Epithelial cell of esophagus (primary cell): ENCODE results near the gene CRB1.

ENCODE experiments used
- DNase-seq: peaks from one replicate; pipeline ENCODE4 v3.0.0; 2010; ENCODE audit warnings: low read depth
- H3K4me3 ChIP-seq: 2 replicates; pipeline ENCODE4 v1.5.1; 2011; ENCODE audit warnings: mild to moderate bottlenecking, low read length, control low read depth
- CTCF ChIP-seq: IDR thresholded peaks from 2 replicates; pipeline ENCODE4 v1.5.1; 2011; ENCODE audit warnings: low read depth, mild to moderate bottlenecking, low read length, control low read depth, inconsistent platforms; ENCODE audit not compliant: insufficient read depth; ENCODE audit errors: missing control alignments

The CRB1 gene

GRCh38 chr1:197496722-197497121 is 228.7 kb downstream of the CRB1 start:
- no peak for TF ChIP-seq CTCF
- no peak for DNase-seq
- H3K4me3 ChIP-seq, result no peak overlapping the region

DNA sequence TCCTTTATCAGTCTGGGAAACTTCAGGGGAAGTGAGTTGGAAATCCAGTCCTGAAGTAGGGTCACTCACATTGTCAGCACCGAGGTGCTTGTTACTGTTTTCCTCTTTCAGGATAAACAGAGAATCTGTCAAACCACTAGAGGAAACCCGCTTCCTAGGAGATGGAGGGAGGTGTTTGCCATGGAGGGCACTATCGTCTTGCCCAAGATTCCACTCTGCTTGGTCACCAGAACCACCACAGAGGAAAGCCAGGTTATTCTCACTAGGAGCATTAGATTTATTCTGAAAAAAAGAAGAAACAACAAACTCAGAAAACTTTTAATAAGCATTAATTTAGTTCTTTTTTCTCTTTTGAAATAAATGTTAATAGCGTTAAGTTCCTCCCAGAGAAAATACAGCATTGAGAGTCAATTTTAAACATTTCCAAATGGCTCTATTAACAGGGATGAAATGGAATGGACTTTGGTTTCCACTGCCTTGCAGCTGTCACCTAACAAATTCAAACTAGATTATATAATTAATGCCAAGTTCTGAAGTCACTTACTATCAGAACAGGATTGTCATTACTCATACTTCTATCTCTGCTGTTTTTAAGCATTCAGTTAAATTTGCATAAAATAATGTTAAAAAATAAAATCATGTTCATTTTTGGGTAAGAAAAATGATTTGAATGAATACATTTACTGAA is 242.8 kb downstream of the CRB1 start:
- no peak for TF ChIP-seq CTCF
- DNase-seq, result no peak
- H3K4me3 ChIP-seq, result no peak overlapping the region

DNA sequence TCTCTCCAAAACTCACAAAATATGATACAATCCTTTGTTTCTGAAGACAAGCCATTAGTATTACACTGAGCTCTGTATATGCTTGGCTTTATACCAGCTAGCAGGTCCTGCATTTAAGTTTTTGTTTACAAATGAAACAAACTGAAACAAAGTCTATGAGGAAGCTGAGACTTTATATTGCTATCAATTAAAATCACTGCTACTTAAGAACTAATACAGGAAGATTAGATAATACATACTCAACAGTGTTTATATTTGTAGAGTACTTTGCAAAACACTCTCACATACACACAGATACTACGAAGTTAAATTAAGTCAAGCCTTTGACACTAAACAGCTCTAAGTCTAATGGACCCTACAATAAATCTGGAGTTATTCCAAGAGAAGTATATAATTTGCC is 247.4 kb downstream of the CRB1 start:
- DNase-seq, result no peak
- TF ChIP-seq CTCF, result no peak
- H3K4me3 ChIP-seq, result no peak overlapping the region

DNA sequence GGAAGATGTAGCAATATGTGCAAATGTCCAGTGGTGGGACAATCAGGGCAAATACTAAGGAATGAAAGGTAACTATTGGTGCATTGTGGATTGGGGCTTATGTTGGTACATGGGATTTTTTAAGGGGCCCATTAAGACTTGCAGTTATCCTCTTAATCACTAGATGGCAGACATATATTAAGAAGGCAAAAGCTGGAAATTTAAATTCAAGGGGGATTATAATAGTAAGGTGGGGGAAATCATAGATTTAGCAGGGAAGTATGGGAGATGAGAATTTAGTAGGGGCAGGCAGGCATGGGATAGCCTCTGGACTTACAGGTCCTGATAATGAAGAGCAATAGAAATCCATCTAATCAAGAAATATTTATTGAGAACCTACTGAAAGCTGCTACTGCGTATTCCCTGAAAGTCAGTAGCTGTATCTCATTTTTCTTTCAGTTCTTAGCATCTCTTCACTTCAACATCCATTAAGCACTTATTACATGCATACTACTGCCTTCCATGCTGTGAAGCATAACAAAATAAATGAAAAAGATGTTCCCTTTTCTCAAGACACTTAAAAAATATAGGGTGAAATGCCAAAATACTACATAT is 251.8 kb downstream of the CRB1 start:
- peak; percentile 33 for TF ChIP-seq CTCF
- no peak overlapping the region for H3K4me3 ChIP-seq
- DNase-seq, result peak; percentile 18

- no peak overlapping the region for H3K4me3 ChIP-seq
- TF ChIP-seq CTCF, result peak; percentile 70
- DNase-seq, result peak; percentile 51
These were observed 253.2 kb downstream of the CRB1 start for GRCh38 chr1:197521118-197521739.

DNA sequence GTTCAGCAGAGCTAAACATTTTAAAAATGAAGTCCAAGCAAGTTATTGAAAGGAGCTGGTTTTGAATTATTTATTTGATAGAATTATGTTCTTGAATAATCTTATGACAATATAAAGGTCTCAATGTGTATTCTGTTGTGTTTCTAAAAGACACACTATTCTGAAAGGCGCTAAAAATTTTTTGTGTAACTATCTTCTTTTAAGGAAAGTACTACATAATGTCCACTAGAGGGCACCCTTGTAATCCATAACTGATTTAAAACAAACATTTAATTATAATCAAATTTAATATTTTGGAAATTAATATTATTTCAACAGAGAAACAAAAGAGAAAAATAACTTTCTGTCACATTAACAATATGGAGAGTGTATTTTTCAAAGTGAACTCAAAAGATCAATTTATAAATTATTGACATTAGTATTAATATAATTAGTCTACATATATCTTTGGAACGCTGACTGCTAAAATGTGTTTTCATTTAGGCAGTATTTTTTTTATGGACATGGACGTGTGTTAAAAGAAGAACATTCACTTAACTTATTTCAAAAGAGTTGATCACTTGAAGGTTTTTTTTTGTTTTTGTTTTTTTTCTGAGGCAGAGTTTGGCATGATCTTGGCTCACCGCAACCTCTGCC is 258.8 kb downstream of the CRB1 start:
- TF ChIP-seq CTCF, result peak; percentile 30
- peak; percentile 43 for DNase-seq
- H3K4me3 ChIP-seq, result no peak overlapping the region
